ENCODE data around the gene EXOC6.

EXOC6 gene

GRCh38 chr10:93068411-93069244, 220.3 kb downstream of the EXOC6 start:
- DNase-seq, result no peak

- no peak for DNase-seq
Observed at GRCh38 chr10:93069245-93069561, 220.9 kb downstream of the EXOC6 start.

- no peak for DNase-seq
Observed at GRCh38 chr10:93070378-93071176, 222.3 kb downstream of the EXOC6 start.

GRCh38 chr10:93071177-93071472, 222.8 kb downstream of the EXOC6 start:
- no peak for DNase-seq

GRCh38 chr10:93071674-93072224, 223.4 kb downstream of the EXOC6 start:
- DNase-seq, result no peak

GRCh38 chr10:93072225-93072712, 223.9 kb downstream of the EXOC6 start:
- DNase-seq, result no peak

- no peak for DNase-seq
Observed at GRCh38 chr10:93072713-93073538, 224.6 kb downstream of the EXOC6 start.

GRCh38 chr10:93073539-93074146, 225.3 kb downstream of the EXOC6 start, which contains the start of gene CYP26A1:
Gene CYP26A1 (plus strand): TSS chr10:93073893. CDS start chr10:93073935, 42 bp downstream.
- no peak for DNase-seq

- DNase-seq, result no peak
Observed at GRCh38 chr10:93074147-93074596, 225.9 kb downstream of the EXOC6 start.

- DNase-seq, result no peak
Observed at GRCh38 chr10:93074597-93075368, 226.5 kb downstream of the EXOC6 start.

GRCh38 chr10:93075369-93076221, 227.3 kb downstream of the EXOC6 start:
- no peak for DNase-seq

- no peak for DNase-seq
Observed at GRCh38 chr10:93076871-93077270, 228.6 kb downstream of the EXOC6 start.

GRCh38 chr10:93077860-93078337, 229.6 kb downstream of the EXOC6 start:
- DNase-seq, result no peak

- DNase-seq, result no peak
Observed at GRCh38 chr10:93079663-93080349, 231.5 kb downstream of the EXOC6 start.

- no peak for DNase-seq
Observed at GRCh38 chr10:93080350-93081046, 232.2 kb downstream of the EXOC6 start.

GRCh38 chr10:93081318-93081717, 233.0 kb downstream of the EXOC6 start:
- no peak for DNase-seq

- DNase-seq, result no peak
Observed at GRCh38 chr10:93081834-93082233, 233.5 kb downstream of the EXOC6 start.

GRCh38 chr10:93083743-93084539, 235.6 kb downstream of the EXOC6 start:
- DNase-seq, result no peak
